Upper lobe of left lung (tissue), 4 donors: Measurements from ENCODE around the gene REPS1.

Experiments used
- CTCF ChIP-seq, 6 experiments: fragments of 450-650 bp in 4 of 6; fragments of 200-600 bp in 2 of 6; sonication (generic) in 2 of 6; IDR thresholded peaks; one replicate each; pipeline ENCODE4 v1.5.1; 2016 to 2019; ENCODE audit warnings: antibody characterized with exemption in 6 of 6
- EP300 ChIP-seq, 4 donors: sonication (generic); formaldehyde crosslinking; IDR thresholded peaks; one replicate each; pipeline ENCODE4 v1.5.1; 2017; ENCODE audit warnings: antibody characterized with exemption in 4 of 4, control low read depth in 2 of 4
- POLR2A ChIP-seq, 4 donors: fragments of 450-650 bp; IDR thresholded peaks; one replicate each; pipeline ENCODE4 v1.5.1; 2016 to 2017; ENCODE audit warnings: antibody characterized with exemption in 4 of 4, mild to moderate bottlenecking in 2 of 4

DNA sequence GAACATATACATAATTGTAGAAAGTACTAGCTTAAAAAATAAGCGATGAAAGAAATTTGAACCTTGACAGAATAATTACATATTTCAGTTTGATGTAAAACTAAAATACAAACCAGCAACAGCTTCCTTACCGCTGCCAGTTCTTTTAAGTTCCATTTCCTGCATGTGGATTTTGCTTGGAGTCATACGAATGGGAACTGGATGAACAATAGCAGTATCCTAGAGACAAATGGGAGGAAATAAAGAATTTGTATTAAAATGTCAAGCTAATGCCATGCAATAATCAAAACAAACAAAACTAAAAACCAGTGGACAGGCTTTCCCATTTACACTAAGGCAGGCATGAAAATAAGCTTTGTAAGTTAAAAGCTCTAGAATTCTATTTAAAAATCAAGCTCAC lies 67.1 kb downstream of the REPS1 start:
- TF ChIP-seq CTCF (IDR thresholded peaks at IDR 0.05) = no peak
- no peak for TF ChIP-seq POLR2A (IDR thresholded peaks at IDR 0.05)
- TF ChIP-seq EP300 (IDR thresholded peaks at IDR 0.05) = no peak
